ENCODE results near the gene RBMS2.
"Not testable (repeated sequence)": the region's sequence is repeated elsewhere in the genome, so short reads cannot be mapped to it uniquely, and the experiment has no call there.

DNA sequence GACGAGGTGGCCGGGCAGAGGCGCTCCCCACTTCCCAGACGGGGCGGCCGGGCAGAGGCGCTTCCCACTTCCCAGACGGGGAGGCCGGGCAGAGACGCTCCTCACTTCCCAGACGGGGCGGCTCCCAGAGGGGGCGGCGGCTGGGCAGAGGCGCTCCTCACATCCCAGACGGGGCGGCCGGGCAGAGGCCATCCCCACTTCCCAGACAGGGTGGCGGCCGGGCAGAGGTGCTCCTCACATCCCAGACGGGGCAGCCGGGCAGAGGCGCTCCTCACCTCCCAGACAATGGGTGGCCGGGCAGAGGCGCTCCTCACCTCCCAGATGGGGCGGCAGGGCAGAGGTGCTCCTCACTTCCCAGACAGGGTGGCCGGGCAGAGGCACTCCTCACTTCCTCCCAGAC is 27.1 kb upstream of the RBMS2 start:
- TF ChIP-seq, protein P1, sequence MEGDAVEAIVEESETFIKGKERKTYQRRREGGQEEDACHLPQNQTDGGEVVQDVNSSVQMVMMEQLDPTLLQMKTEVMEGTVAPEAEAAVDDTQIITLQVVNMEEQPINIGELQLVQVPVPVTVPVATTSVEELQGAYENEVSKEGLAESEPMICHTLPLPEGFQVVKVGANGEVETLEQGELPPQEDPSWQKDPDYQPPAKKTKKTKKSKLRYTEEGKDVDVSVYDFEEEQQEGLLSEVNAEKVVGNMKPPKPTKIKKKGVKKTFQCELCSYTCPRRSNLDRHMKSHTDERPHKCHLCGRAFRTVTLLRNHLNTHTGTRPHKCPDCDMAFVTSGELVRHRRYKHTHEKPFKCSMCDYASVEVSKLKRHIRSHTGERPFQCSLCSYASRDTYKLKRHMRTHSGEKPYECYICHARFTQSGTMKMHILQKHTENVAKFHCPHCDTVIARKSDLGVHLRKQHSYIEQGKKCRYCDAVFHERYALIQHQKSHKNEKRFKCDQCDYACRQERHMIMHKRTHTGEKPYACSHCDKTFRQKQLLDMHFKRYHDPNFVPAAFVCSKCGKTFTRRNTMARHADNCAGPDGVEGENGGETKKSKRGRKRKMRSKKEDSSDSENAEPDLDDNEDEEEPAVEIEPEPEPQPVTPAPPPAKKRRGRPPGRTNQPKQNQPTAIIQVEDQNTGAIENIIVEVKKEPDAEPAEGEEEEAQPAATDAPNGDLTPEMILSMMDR (IDR thresholded peaks at IDR 0.05; ENCODE audit: insufficient read depth, low read depth, low read length), result not testable (repeated sequence)
- TF ChIP-seq EZH2 (IDR thresholded peaks at IDR 0.05; ENCODE audit: insufficient read depth, low read length), result not testable (repeated sequence)

Measured in astrocyte (in vitro differentiated cells and primary cell).